GM18867 (cell line): ENCODE data around the gene MID2.
A peak's percentile ranks its signal among the peaks of the same experiment; 100 is the strongest.
"Not testable (repeated sequence)": the region's sequence is repeated elsewhere in the genome, so short reads cannot be mapped to it uniquely, and the experiment has no call there.

Experiments
- ATAC-seq: cut with Tn5 transposase; IDR thresholded peaks from one replicate; pipeline ENCODE4 v1.9.1; 2021; ENCODE audit warnings: mild to moderate bottlenecking, moderate library complexity; ENCODE audit not compliant: unreplicated experiment

MID2 gene

GRCh38 chrX:107842715-107843400 is 17.2 kb downstream of the MID2 start:
- ATAC-seq = no peak

DNA sequence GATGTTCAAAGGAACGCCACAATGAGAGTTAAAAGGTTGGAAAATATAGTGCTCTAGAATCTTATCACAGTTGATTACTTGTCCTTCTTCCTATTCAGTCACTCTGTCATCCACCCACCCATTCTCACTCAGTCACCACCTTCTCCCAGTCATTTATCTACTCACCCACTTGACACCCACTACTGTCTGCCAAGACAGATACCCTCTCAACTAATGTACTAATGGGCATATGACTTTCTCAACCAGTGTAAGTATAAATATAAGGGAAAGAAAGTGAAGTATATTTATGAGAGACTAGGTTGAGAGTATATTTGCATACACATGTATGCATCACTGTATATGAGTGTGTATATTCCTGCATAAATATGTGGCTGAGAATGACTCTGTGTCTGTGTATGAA is 20.0 kb downstream of the MID2 start:
- no peak for ATAC-seq

DNA sequence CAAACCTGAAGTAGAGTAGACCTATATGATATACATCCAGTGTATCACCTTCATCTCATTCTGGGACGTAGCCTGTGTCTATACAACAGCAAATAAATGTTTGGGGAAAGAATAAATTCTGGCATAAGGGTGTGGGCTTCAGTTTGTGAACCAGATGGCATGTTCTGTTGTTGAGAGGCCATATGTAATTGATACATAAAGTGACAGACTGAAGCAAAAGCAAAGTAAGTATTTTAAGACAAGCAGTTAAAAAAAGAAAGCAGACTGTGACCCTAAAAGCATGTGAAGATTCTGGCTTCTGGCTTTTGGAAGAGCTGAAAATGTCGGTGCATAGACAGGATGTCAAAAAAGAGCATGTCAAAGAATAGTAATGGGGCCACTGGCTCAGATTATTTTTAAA is 22.9 kb downstream of the MID2 start:
- ATAC-seq = no peak

GRCh38 chrX:107849747-107850421 is 24.2 kb downstream of the MID2 start:
- ATAC-seq = no peak

- no peak for ATAC-seq
Observed at GRCh38 chrX:107850422-107850765, 24.7 kb downstream of the MID2 start.

GRCh38 chrX:107851215-107851614 is 25.5 kb downstream of the MID2 start:
- ATAC-seq = no peak

GRCh38 chrX:107851665-107852064 is 26.0 kb downstream of the MID2 start:
- not testable (repeated sequence) for ATAC-seq

- no peak for ATAC-seq
Observed at GRCh38 chrX:107856289-107856688, 30.6 kb downstream of the MID2 start.

- ATAC-seq = not testable (repeated sequence)
Observed at GRCh38 chrX:107857041-107857440, 31.4 kb downstream of the MID2 start.

GRCh38 chrX:107857837-107858236 is 32.2 kb downstream of the MID2 start:
- no peak for ATAC-seq

DNA sequence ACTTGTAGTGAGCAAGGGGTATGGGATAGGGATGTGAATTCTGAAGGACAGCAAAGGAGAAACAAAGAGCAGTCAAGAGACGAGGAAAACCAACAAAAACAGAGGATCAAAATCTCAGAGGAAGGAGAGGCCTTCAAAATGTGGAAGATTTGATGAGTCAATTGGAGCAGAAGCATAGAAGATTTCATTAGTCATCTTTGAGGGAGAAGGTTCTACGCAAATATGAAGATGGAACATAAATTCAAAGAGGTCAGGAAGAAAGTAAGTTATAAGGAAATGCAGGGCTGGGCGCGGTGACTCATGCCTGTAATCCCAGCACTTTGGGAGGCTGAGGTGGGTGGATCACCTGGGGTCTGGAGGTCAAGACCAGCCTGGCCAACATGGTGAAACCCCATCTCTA is 35.4 kb downstream of the MID2 start:
- no peak for ATAC-seq

GRCh38 chrX:107871136-107871535 is 45.5 kb downstream of the MID2 start:
- no peak for ATAC-seq

DNA sequence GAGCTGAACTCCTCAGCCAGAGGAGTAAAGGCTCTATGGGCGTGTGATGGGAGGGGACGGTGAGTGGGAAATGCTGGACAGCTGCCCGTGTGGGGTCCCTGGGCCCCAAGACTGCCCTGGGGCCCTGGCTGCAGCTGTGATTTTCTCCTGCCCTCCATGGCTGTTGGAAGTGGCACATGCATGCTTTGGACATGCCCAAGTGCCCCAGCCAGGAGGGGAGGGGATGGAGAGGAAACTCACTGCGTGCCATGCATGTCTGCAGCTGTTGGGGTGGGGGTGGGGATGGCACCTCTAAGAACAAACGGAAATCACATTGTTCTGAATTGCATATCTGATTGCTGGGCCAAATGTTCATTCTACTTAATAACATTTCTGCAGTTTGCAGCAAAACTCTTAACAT is 52.4 kb downstream of the MID2 start:
- ATAC-seq = no peak

DNA sequence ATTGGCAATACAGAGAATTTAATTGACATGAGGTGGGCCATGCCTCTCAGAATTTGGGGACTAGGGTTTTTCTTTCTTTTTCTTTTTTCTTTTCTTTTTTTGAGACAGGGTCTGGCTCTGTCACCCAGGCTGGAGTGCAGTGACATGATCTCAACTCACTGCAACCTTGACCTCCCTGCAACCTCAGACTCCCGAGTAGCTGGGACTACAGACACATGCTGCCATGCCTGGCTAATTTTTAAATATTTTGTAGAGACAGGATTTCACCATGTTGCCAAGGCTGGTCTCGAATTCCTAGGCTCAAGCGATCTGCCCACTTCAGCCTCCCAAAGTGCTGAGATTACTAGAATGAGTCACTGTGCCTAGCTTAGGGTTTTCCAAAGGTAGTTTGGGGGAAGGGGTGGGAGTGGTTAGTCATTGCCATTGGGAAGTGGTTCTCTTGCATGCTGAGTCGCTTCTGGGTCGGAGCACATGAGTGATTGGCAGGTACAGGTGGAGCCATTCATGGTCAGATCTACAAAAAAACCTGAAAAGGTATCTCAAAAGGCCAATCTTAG is 54.5 kb downstream of the MID2 start:
- no peak for ATAC-seq

DNA sequence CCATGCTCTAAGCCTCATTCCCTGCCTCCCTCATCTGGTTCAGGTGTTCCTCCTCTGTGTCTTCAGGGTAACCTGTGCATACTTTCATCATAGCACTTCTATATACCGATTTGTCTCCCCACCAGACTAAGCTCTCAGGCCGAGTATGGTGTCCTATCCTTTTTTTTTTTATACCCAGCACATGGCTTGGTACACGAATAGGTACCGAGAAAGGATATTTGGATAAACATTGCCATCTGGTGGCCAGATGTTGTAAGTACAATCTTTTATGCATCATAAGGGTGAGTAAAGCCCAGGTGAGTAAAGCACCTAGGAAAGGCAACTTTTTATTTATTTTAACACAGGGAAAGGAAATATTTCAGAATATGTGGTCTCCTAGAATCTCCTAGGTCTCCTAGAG is 68.4 kb downstream of the MID2 start:
- peak; percentile 69 for ATAC-seq

- no peak for ATAC-seq
Observed at GRCh38 chrX:107902721-107903120, 77.1 kb downstream of the MID2 start.

- ATAC-seq = no peak
Observed at GRCh38 chrX:107905366-107905765, 79.7 kb downstream of the MID2 start.

DNA sequence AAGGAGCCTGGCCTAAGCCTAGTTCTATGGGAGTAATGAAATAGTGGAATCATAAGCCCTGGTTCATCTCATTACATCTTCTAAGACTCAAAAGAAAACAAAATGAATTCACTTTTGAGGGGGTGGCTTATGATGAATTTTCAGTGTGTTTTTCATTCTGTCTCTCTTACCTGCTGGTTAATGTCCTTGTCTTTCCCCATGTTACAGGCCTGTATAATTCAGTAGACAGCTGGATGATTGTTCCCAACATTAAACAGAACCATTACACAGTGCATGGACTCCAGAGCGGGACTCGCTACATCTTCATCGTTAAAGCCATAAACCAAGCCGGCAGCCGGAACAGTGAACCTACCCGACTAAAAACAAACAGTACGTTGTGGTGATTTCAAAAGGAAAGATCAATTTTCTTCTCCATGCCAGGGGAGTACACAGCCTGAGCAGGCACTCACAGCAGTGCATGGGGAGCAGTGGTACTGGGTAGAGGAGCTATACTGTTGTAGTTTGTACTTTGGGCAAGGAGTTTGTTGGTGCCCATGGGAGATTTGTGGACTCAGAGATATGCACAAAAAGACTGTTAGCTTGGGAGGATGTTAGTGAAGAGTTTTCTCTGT is 98.6 kb downstream of the MID2 start:
- ATAC-seq = no peak

GRCh38 chrX:107934262-107934661 is 108.6 kb downstream of the MID2 start:
- ATAC-seq = no peak

DNA sequence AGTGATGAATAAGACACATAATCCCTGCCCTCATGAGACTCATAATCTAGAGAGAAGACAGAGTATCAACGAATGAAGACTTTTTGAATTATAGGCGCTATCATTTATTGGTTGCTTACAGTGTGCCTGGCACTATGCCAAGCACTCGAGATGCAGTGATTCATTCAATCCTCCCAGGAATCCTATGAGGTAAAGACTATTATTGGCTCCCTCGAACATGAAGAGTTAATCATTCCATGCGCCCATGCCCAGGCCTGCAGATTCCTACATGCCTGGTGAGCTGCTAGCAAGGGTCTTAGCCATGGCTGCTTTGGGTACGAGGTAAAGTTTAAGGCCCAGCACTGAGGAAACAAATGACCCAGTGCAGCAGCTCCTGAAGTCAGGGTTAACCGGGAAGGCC is 109.5 kb downstream of the MID2 start:
- no peak for ATAC-seq

- ATAC-seq = no peak
Observed at GRCh38 chrX:107935664-107936433, 110.2 kb downstream of the MID2 start.

DNA sequence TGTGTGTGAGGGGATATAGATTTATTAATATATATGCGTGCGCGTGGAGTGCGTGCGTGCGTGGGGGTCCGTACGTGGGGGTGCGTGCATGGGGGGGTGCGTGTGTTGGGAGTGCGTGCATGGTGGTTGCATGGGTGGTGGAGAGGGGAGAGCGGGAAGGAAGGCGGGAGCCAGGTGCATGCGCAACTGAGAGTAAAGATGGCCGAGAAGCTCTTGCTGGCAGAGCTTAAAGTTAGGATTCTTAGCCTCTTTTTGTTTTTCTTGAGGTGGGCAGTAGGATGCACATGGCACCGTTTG is 110.7 kb downstream of the MID2 start:
- ATAC-seq = no peak
